Uterus (tissue), 4 donors: ENCODE data around the gene CEP112. TPM values are rescaled to one million over a fixed set of nuclear protein-coding genes. Genes with fewer than 3 reads are reported as not detected.
"Not testable (repeated sequence)": the region's sequence is repeated elsewhere in the genome, so short reads cannot be mapped to it uniquely, and the experiment has no call there.

Experiments used
- DNase-seq, 2 donors: peaks; one replicate each; pipeline ENCODE4 v3.0.0-alpha.2; 2019 to 2020
- H3K27ac ChIP-seq, 2 donors: fragments of 200-600 bp; sonication (generic); 1 replicate in 1 of 2; 2 replicates in 1 of 2; pipeline ENCODE4 v1.5.1; 2016 to 2018
- H3K27me3 ChIP-seq, 2 donors: fragments of 200-600 bp; sonication (generic); one replicate each; pipeline ENCODE4 v1.5.1; 2018 to 2019; ENCODE audit warnings: control low read depth in 1 of 2
- H3K36me3 ChIP-seq, 2 donors: fragments of 200-600 bp; sonication (generic); one replicate each; pipeline ENCODE4 v1.5.1; 2019; ENCODE audit warnings: control low read depth in 1 of 2
- H3K4me1 ChIP-seq, 2 donors: fragments of 200-600 bp; sonication (generic); one replicate each; pipeline ENCODE4 v1.5.1; 2018 to 2019; ENCODE audit warnings: control low read depth in 1 of 2
- H3K4me3 ChIP-seq, 2 donors: fragments of 200-600 bp; sonication (generic); 1 replicate in 1 of 2; 2 replicates in 1 of 2; pipeline ENCODE4 v1.5.1; 2018 to 2019; ENCODE audit warnings: mild to moderate bottlenecking in 1 of 2
- H3K9me3 ChIP-seq, 2 donors: fragments of 200-600 bp; sonication (generic); one replicate each; pipeline ENCODE4 v1.5.1; 2019; ENCODE audit warnings: control low read depth in 1 of 2
- CTCF ChIP-seq, 4 experiments: fragments of 200-600 bp in 2 of 4; fragments of 450-650 bp in 2 of 4; sonication (generic) in 2 of 4; IDR thresholded peaks; one replicate each; pipeline ENCODE4 v1.5.1; 2016 to 2019; ENCODE audit warnings: antibody characterized with exemption in 4 of 4, mild to moderate bottlenecking in 2 of 4, moderate library complexity in 1 of 4
- POLR2A ChIP-seq, 2 donors: fragments of 450-650 bp; IDR thresholded peaks; one replicate each; pipeline ENCODE4 v1.6.1; 2016; ENCODE audit warnings: antibody characterized with exemption in 2 of 2, mild to moderate bottlenecking in 1 of 2, moderate library complexity in 1 of 2
- intact Hi-C: fragments of 100-400 bp; cut with DNase I; formaldehyde crosslinking; loops from one replicate; pipeline ENCODE4 v1.15.1; 2023; ENCODE audit warnings: low total_unique reads
- total RNA-seq, 4 donors: library from RNA; depleted of rRNA in 3 of 4; stranded (reverse); fragments of >200 nt in 3 of 4; gene quantifications; one replicate each; pipeline versions ENCODE4 v1.1.0 to v1.2.4, GENCODE V29; 2014 to 2023
- donor health status: DM: yes; HTN: yes; CAD: no.

The CEP112 gene
- total RNA-seq, 4 donors from 2014 or later: 36.6 to 96.5 (median 52.4) TPM

- peaks cover under 1 to 1% of the 10 kb centered on the region in 2 donors for H3K4me1 ChIP-seq
- TF ChIP-seq CTCF (IDR thresholded peaks at IDR 0.05) (no peak), POLR2A (IDR thresholded peaks at IDR 0.05) (no peak)
- no peak overlapping the region for H3K4me3 ChIP-seq
- no peaks in the 10 kb centered on the region for H3K36me3 ChIP-seq
- intact Hi-C loops: no loop called here
- H3K27ac ChIP-seq: no peak overlapping the region
- no peaks in the 10 kb centered on the region for H3K9me3 ChIP-seq
- H3K27me3 ChIP-seq: no peaks in the 10 kb centered on the region
- DNase-seq: no peak
These were observed 501.2 kb downstream of the CEP112 start for GRCh38 chr17:65690626-65691310.

GRCh38 chr17:65688307-65688706 is 503.6 kb downstream of the CEP112 start:
- TF ChIP-seq CTCF (IDR thresholded peaks at IDR 0.05): no peak
- TF ChIP-seq POLR2A (IDR thresholded peaks at IDR 0.05): no peak
- no peak overlapping the region for H3K4me3 ChIP-seq
- H3K36me3 ChIP-seq: no peaks in the 10 kb centered on the region
- no peak for DNase-seq
- no peak overlapping the region for H3K27ac ChIP-seq
- no peaks in the 10 kb centered on the region for H3K4me1 ChIP-seq
- intact Hi-C loops: no loop called here
- no peaks in the 10 kb centered on the region for H3K9me3 ChIP-seq
- no peaks in the 10 kb centered on the region for H3K27me3 ChIP-seq

GRCh38 chr17:65685110-65685509 is 506.8 kb downstream of the CEP112 start:
- DNase-seq: no peak
- no peaks in the 10 kb centered on the region for H3K27me3 ChIP-seq
- no peaks in the 10 kb centered on the region for H3K36me3 ChIP-seq
- TF ChIP-seq CTCF (IDR thresholded peaks at IDR 0.05): no peak
- no peak for TF ChIP-seq POLR2A (IDR thresholded peaks at IDR 0.05)
- no peak overlapping the region for H3K27ac ChIP-seq
- no peaks in the 10 kb centered on the region for H3K4me1 ChIP-seq
- no peaks in the 10 kb centered on the region for H3K9me3 ChIP-seq
- intact Hi-C loops: no loop called here
- H3K4me3 ChIP-seq: no peak overlapping the region

GRCh38 chr17:65684631-65685030 is 507.3 kb downstream of the CEP112 start:
- no peak for TF ChIP-seq POLR2A (IDR thresholded peaks at IDR 0.05)
- TF ChIP-seq CTCF (IDR thresholded peaks at IDR 0.05): no peak
- H3K27me3 ChIP-seq: no peaks in the 10 kb centered on the region
- no peaks in the 10 kb centered on the region for H3K4me1 ChIP-seq
- intact Hi-C loops: no loop called here
- no peaks in the 10 kb centered on the region for H3K36me3 ChIP-seq
- H3K27ac ChIP-seq: no peak overlapping the region
- no peak for DNase-seq
- no peak overlapping the region for H3K4me3 ChIP-seq
- no peaks in the 10 kb centered on the region for H3K9me3 ChIP-seq

GRCh38 chr17:65683428-65683827 is 508.5 kb downstream of the CEP112 start:
- no peak for DNase-seq
- Histone ChIP-seq H3K4me3 (no peak overlapping the region), H3K4me1 (no peaks in the 10 kb centered on the region), H3K27ac (no peak overlapping the region), H3K36me3 (no peaks in the 10 kb centered on the region), H3K9me3 (no peaks in the 10 kb centered on the region), H3K27me3 (no peaks in the 10 kb centered on the region)
- intact Hi-C loops: no loop called here
- TF ChIP-seq POLR2A (IDR thresholded peaks at IDR 0.05) (no peak), CTCF (IDR thresholded peaks at IDR 0.05) (no peak)

- H3K4me3 ChIP-seq, DNase-seq, H3K4me1 ChIP-seq, H3K36me3 ChIP-seq, H3K27ac ChIP-seq, H3K9me3 ChIP-seq, intact Hi-C loops, H3K27me3 ChIP-seq: not testable (repeated sequence)
These were observed 510.2 kb downstream of the CEP112 start for GRCh38 chr17:65681763-65682162.
